SK-N-SH treated with all-trans-retinoic acid at 6 μM for 48 hours (cell line): ENCODE measurements around the gene PPIL1.
A peak's percentile ranks its signal among the peaks of the same experiment; 100 is the strongest.

Experiments
- ATAC-seq: fragments of 200-7000 bp; cut with Tn5 transposase; 3 replicates; pipeline ENCODE4 v1.9.1; 2020; ENCODE audit warnings: mild to moderate bottlenecking, moderate library complexity
- ARNTL ChIP-seq: fragments of 450-650 bp; formaldehyde crosslinking; IDR thresholded peaks from 2 replicates; pipeline ENCODE4 v1.5.0; 2020; ENCODE audit warnings: low read depth, mild to moderate bottlenecking, moderate library complexity, borderline replicate concordance
- BACH2 ChIP-seq: fragments of 250-450 bp; sonication (Bioruptor Pico); IDR thresholded peaks from 2 replicates; pipeline ENCODE4 v1.9.0; 2021; ENCODE audit warnings: mild to moderate bottlenecking, borderline replicate concordance
- CSDC2 ChIP-seq: fragments of 250-450 bp; sonication (Bioruptor Pico); IDR thresholded peaks from 2 replicates; pipeline ENCODE4 v1.5.0; 2020; ENCODE audit warnings: mild to moderate bottlenecking, moderate library complexity
- GLIS3 ChIP-seq: fragments of 250-450 bp; sonication (Bioruptor Pico); IDR thresholded peaks from 2 replicates; pipeline ENCODE4 v1.5.0; 2020; ENCODE audit warnings: mild to moderate bottlenecking, moderate library complexity
- ISL1 ChIP-seq: fragments of 250-450 bp; sonication (Bioruptor Pico); IDR thresholded peaks from 2 replicates; pipeline ENCODE4 v2.1.2; 2022; ENCODE audit warnings: mild to moderate bottlenecking, moderate library complexity
- OSR1 ChIP-seq: fragments of 250-450 bp; sonication (Bioruptor Pico); IDR thresholded peaks from 2 replicates; pipeline ENCODE4 v1.8.0; 2022; ENCODE audit warnings: moderate library complexity, mild to moderate bottlenecking, inconsistent platforms
- PPARA ChIP-seq: fragments of 250-450 bp; sonication (Bioruptor Pico); IDR thresholded peaks from 2 replicates; pipeline ENCODE4 v1.5.0; 2020; ENCODE audit warnings: mild to moderate bottlenecking, borderline replicate concordance
- RARB ChIP-seq: fragments of 250-450 bp; sonication (Bioruptor Pico); IDR thresholded peaks from 2 replicates; pipeline ENCODE4 v1.8.0; 2021; ENCODE audit warnings: mild to moderate bottlenecking, moderate library complexity
- SNAI2 ChIP-seq: fragments of 250-450 bp; sonication (Bioruptor Pico); IDR thresholded peaks from 2 replicates; pipeline ENCODE4 v1.5.0; 2020; ENCODE audit warnings: mild to moderate bottlenecking, moderate library complexity
- TOX ChIP-seq: fragments of 250-450 bp; sonication (Bioruptor Pico); IDR thresholded peaks from 2 replicates; pipeline ENCODE4 v1.8.0; 2021; ENCODE audit warnings: mild to moderate bottlenecking, moderate library complexity, borderline replicate concordance
- ZC3H10 ChIP-seq: fragments of 250-450 bp; sonication (Bioruptor Pico); IDR thresholded peaks from 2 replicates; pipeline ENCODE4 v1.5.1; 2021; ENCODE audit warnings: mild to moderate bottlenecking, moderate library complexity
- ZFP3 ChIP-seq: fragments of 250-450 bp; sonication (Bioruptor Pico); IDR thresholded peaks from 2 replicates; pipeline ENCODE4 v1.5.0; 2020; ENCODE audit warnings: mild to moderate bottlenecking, moderate library complexity
- ZFP30 ChIP-seq: fragments of 450-650 bp; formaldehyde crosslinking; IDR thresholded peaks from 2 replicates; pipeline ENCODE4 v1.5.0; 2022; ENCODE audit warnings: mild to moderate bottlenecking, moderate library complexity
- ZNF565 ChIP-seq: fragments of 450-650 bp; formaldehyde crosslinking; conservative IDR thresholded peaks from 2 replicates; pipeline ENCODE4 v1.5.0; 2020; ENCODE audit warnings: low read depth, mild to moderate bottlenecking, moderate library complexity
- ZNF70 ChIP-seq: fragments of 450-650 bp; formaldehyde crosslinking; IDR thresholded peaks from 2 replicates; pipeline ENCODE4 v1.5.0; 2020; ENCODE audit warnings: mild to moderate bottlenecking, moderate library complexity
- ZNF8 ChIP-seq: fragments of 450-650 bp; formaldehyde crosslinking; IDR thresholded peaks from 2 replicates; pipeline ENCODE4 v1.5.0; 2020; ENCODE audit warnings: mild to moderate bottlenecking, moderate library complexity
- TF ChIP-seq, protein P1 (sequence below): fragments of 250-450 bp; sonication (Bioruptor Pico); IDR thresholded peaks from 2 replicates; pipeline ENCODE4 v1.5.1; 2021; ENCODE audit warnings: mild to moderate bottlenecking, moderate library complexity
- TF ChIP-seq, protein P2 (sequence below): fragments of 250-450 bp; sonication (Bioruptor Pico); IDR thresholded peaks from 2 replicates; pipeline ENCODE4 v1.8.0; 2021; ENCODE audit warnings: low read depth, mild to moderate bottlenecking, moderate library complexity, borderline replicate concordance
- TF ChIP-seq, protein P3 (sequence below): fragments of 250-450 bp; sonication (Bioruptor Pico); IDR thresholded peaks from 2 replicates; pipeline ENCODE4 v1.5.0; 2020; ENCODE audit warnings: mild to moderate bottlenecking, moderate library complexity
- TF ChIP-seq, protein P4 (sequence below): fragments of 250-450 bp; sonication (Bioruptor Pico); IDR thresholded peaks from 2 replicates; pipeline ENCODE4 v1.5.1; 2020; ENCODE audit warnings: low read depth, mild to moderate bottlenecking, moderate library complexity

The PPIL1 gene

DNA sequence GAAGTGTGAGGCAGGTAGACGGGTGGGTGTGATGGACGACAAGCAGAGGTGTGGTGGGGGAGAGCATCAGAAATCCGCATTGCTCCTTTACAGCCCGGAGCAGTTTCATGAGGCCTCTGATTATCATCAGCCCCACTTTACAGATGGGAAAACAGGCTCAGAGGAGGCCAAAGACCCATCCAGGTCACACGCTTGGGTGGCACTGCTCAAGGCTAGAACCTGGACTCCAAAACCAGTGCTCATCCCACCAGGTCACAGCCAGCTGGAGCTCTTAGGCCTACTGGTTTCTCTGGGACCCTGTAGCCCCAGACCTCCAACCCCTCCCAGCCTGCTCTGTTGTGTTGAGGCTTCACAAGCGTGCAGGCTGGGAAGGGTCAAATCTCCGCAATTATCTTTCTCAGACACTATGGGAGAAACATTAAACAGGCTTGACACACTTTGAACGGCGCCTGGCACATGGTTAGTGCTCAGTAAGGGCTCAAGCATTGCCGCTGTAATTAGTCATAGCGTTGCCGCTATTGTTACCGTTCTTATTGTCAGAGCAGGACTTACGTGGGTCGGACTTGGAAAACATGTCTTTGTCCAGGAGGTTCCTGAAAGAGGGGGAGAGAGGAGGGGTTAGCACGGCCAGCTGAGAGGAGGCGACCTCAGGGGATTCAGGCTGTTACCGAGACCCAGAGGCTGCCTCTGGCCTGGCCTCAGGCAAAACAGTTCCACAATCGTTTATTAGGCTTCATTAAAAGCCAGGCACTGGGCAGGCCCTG is 51.9 kb downstream of the PPIL1 start:
- no peak for ATAC-seq
- TF ChIP-seq ZC3H10 (CRISPR knock-in tag) = no peak
- TF ChIP-seq, protein P1, sequence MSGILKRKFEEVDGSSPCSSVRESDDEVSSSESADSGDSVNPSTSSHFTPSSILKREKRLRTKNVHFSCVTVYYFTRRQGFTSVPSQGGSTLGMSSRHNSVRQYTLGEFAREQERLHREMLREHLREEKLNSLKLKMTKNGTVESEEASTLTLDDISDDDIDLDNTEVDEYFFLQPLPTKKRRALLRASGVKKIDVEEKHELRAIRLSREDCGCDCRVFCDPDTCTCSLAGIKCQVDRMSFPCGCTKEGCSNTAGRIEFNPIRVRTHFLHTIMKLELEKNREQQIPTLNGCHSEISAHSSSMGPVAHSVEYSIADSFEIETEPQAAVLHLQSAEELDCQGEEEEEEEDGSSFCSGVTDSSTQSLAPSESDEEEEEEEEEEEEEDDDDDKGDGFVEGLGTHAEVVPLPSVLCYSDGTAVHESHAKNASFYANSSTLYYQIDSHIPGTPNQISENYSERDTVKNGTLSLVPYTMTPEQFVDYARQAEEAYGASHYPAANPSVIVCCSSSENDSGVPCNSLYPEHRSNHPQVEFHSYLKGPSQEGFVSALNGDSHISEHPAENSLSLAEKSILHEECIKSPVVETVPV (CRISPR knock-in tag) = no peak
- TF ChIP-seq, protein P2, sequence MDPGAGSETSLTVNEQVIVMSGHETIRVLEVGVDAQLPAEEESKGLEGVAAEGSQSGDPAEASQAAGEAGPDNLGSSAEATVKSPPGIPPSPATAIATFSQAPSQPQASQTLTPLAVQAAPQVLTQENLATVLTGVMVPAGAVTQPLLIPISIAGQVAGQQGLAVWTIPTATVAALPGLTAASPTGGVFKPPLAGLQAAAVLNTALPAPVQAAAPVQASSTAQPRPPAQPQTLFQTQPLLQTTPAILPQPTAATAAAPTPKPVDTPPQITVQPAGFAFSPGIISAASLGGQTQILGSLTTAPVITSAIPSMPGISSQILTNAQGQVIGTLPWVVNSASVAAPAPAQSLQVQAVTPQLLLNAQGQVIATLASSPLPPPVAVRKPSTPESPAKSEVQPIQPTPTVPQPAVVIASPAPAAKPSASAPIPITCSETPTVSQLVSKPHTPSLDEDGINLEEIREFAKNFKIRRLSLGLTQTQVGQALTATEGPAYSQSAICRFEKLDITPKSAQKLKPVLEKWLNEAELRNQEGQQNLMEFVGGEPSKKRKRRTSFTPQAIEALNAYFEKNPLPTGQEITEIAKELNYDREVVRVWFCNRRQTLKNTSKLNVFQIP (CRISPR knock-in tag) = no peak
- TF ChIP-seq ARNTL (CRISPR knock-in tag) = no peak
- TF ChIP-seq ZFP3 (CRISPR knock-in tag) = no peak
- TF ChIP-seq RARB (CRISPR knock-in tag) = no peak
- no peak for TF ChIP-seq GLIS3 (CRISPR knock-in tag)
- no peak for TF ChIP-seq ZNF565 (CRISPR knock-in tag)
- no peak for TF ChIP-seq SNAI2
- no peak for TF ChIP-seq PPARA (CRISPR knock-in tag)
- no peak for TF ChIP-seq CSDC2 (CRISPR knock-in tag)
- no peak for TF ChIP-seq TOX (CRISPR knock-in tag)
- TF ChIP-seq ZNF70 (CRISPR knock-in tag) = no peak
- no peak for TF ChIP-seq ISL1 (CRISPR knock-in tag)
- no peak for TF ChIP-seq OSR1

DNA sequence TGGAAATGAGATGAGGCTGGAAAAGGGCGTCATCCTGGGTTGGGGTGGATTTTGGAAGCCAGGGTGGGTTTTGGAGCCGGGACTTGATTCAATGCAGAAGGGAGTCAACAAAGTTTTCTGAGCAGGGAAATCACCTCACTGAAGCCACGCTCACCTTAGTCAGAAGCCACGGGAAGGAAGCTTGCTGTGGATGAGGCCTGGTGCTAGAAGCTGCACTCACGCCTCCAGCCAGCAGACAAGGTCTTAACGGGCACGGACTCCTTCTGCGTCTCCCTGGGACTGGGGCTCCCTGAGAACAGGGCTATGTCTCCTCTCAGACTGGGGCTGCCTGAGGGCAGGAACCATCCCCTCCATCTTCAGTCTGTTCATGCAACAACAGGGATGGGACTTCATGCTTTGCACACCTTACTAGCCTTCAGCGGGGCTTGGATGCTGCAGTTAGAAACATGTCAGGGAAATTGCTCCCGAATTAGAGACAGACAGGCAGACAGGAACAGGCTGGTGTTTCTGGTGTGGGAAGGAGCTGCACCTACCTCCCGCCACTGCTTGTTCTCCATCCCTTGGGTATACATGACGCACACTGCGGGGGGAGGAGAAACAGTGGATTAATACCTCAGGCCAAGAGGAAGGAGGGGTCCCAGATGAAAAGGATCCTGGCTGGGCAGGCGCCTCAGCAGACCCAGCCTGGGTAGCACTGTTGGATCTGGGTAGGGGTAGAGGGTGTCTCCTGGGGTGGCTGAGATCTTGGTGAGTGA is 52.8 kb downstream of the PPIL1 start:
- TF ChIP-seq ZNF8 (CRISPR knock-in tag) = no peak
- no peak for TF ChIP-seq ZNF565 (CRISPR knock-in tag)
- TF ChIP-seq, protein P1 (CRISPR knock-in tag) = no peak
- TF ChIP-seq, protein P3, sequence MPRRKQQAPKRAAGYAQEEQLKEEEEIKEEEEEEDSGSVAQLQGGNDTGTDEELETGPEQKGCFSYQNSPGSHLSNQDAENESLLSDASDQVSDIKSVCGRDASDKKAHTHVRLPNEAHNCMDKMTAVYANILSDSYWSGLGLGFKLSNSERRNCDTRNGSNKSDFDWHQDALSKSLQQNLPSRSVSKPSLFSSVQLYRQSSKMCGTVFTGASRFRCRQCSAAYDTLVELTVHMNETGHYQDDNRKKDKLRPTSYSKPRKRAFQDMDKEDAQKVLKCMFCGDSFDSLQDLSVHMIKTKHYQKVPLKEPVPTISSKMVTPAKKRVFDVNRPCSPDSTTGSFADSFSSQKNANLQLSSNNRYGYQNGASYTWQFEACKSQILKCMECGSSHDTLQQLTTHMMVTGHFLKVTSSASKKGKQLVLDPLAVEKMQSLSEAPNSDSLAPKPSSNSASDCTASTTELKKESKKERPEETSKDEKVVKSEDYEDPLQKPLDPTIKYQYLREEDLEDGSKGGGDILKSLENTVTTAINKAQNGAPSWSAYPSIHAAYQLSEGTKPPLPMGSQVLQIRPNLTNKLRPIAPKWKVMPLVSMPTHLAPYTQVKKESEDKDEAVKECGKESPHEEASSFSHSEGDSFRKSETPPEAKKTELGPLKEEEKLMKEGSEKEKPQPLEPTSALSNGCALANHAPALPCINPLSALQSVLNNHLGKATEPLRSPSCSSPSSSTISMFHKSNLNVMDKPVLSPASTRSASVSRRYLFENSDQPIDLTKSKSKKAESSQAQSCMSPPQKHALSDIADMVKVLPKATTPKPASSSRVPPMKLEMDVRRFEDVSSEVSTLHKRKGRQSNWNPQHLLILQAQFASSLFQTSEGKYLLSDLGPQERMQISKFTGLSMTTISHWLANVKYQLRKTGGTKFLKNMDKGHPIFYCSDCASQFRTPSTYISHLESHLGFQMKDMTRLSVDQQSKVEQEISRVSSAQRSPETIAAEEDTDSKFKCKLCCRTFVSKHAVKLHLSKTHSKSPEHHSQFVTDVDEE = no peak
- no peak for TF ChIP-seq ARNTL (CRISPR knock-in tag)
- no peak for TF ChIP-seq ZFP30 (CRISPR knock-in tag)
- no peak for TF ChIP-seq ZC3H10 (CRISPR knock-in tag)
- TF ChIP-seq BACH2 (CRISPR knock-in tag) = no peak
- ATAC-seq = no peak

DNA sequence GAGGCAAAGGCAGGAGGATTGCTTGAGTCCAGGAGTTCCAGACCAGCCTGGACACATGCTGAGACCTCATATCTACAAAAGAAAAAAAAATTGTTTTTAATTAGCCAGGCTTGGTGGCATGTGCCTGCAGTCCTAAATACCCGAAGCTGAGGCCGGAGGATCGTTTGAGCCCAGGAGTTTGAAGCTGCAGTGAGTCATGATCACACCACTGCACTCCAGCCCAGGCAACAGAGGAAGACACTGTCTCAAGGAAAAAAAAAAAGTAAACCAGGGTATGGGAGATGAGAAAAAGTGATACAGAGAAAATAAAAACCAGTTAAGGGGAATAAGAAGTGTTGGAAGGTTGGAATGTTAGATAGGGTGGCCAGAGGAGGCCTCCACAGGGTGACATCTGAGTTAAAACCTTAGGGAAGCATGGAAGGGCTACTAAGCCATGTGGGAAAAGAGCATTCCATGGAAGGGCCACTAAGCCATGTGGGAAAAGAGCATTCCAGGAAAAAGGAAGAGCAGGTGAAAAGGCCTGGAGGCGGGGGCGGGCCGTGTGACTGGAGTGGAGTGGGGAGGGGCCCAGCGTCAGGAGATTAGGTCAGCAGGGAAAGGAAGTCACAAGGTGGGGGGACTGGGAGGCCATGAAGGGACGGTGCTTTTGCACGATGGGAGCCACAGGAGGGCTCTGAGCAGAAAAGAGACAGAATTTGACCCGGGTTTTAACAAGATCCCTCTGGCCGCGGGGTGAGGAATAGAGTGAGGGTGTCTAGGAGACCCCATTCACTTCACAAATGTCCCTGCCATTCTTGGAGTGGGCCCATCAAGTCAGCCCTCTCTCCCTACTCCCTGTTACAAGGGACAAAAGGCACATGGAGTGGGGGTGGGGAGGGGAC is 53.7 kb downstream of the PPIL1 start:
- ATAC-seq = peak; percentile 82
- no peak for TF ChIP-seq GLIS3 (CRISPR knock-in tag)
- no peak for TF ChIP-seq ZNF565 (CRISPR knock-in tag)
- TF ChIP-seq BACH2 (CRISPR knock-in tag) = no peak
- TF ChIP-seq ZFP3 (CRISPR knock-in tag) = no peak
- TF ChIP-seq ZC3H10 (CRISPR knock-in tag) = no peak
- TF ChIP-seq SNAI2 = no peak
- TF ChIP-seq, protein P4, sequence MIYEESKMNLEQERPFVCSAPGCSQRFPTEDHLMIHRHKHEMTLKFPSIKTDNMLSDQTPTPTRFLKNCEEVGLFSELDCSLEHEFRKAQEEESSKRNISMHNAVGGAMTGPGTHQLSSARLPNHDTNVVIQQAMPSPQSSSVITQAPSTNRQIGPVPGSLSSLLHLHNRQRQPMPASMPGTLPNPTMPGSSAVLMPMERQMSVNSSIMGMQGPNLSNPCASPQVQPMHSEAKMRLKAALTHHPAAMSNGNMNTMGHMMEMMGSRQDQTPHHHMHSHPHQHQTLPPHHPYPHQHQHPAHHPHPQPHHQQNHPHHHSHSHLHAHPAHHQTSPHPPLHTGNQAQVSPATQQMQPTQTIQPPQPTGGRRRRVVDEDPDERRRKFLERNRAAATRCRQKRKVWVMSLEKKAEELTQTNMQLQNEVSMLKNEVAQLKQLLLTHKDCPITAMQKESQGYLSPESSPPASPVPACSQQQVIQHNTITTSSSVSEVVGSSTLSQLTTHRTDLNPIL = no peak
- TF ChIP-seq CSDC2 (CRISPR knock-in tag) = no peak
- TF ChIP-seq ZFP30 (CRISPR knock-in tag) = no peak
- no peak for TF ChIP-seq ZNF8 (CRISPR knock-in tag)
- no peak for TF ChIP-seq ZNF70 (CRISPR knock-in tag)
- no peak for TF ChIP-seq ISL1 (CRISPR knock-in tag)
- TF ChIP-seq OSR1 = no peak
- no peak for TF ChIP-seq PPARA (CRISPR knock-in tag)
- TF ChIP-seq TOX (CRISPR knock-in tag) = no peak
- TF ChIP-seq, protein P1 (CRISPR knock-in tag) = no peak
